H1 (cell line): ENCODE results near the gene CFLAR. TPM values are rescaled to one million over a fixed set of nuclear protein-coding genes. Genes with fewer than 3 reads are reported as not detected.

Source experiments
- CTCF ChIA-PET: fragments of 300-600 bp; sonication (Branson Sonifier 250); formaldehyde crosslinking; loops from one replicate; lab custom pipeline; 2021; ENCODE audit not compliant: partially characterized antibody; lab: Charles Lee
- POLR2A ChIA-PET: fragments of 300-600 bp; sonication (Branson Sonifier 250); formaldehyde crosslinking; loops from one replicate; lab custom pipeline; 2021; ENCODE audit warnings: inconsistent platforms; ENCODE audit not compliant: partially characterized antibody; lab: Charles Lee
- DNase-seq, 2 experiments: peaks; one replicate each; pipeline versions ENCODE4 v3.0.0 to v3.0.0-alpha.2; 2010 to 2022; ENCODE audit warnings: low spot score in 2 of 2, low read depth in 1 of 2, mixed read lengths in 1 of 2
- FAIRE-seq: peaks from 2 replicates; lab custom pipeline; 2011; peaks lifted over from hg19 to GRCh38; lab: Jason Lieb, UNC
- H2AFZ ChIP-seq: 2 replicates; pipeline ENCODE4 v1.8.1; 2012; ENCODE audit warnings: low read length, inconsistent platforms
- H2AK5ac ChIP-seq: 2 replicates; pipeline ENCODE4 v1.6.1; 2013; ENCODE audit warnings: low read depth, low read length
- H2BK120ac ChIP-seq: replicated peaks from 2 replicates; pipeline ENCODE3; 2013; ENCODE audit warnings: low read depth, low read length, inconsistent platforms
- H2BK12ac ChIP-seq: 2 replicates; pipeline ENCODE4 v1.6.1; 2013; ENCODE audit warnings: low read depth, low read length
- H2BK15ac ChIP-seq: 2 replicates; pipeline ENCODE4 v1.6.1; 2013; ENCODE audit warnings: low read length
- H2BK20ac ChIP-seq: 2 replicates; pipeline ENCODE4 v1.6.1; 2013; ENCODE audit warnings: low read length
- H2BK5ac ChIP-seq: 2 replicates; pipeline ENCODE4 v1.6.1; 2013; ENCODE audit warnings: low read depth, low read length
- H3K14ac ChIP-seq: 2 replicates; pipeline ENCODE4 v1.6.1; 2013; ENCODE audit warnings: inconsistent platforms; ENCODE audit not compliant: insufficient read length
- H3K18ac ChIP-seq: 2 replicates; pipeline ENCODE4 v1.6.1; 2013; ENCODE audit warnings: low read length; ENCODE audit errors: extremely low read depth
- H3K23ac ChIP-seq: 2 replicates; pipeline ENCODE4 v1.6.1; 2013; ENCODE audit warnings: inconsistent platforms; ENCODE audit not compliant: insufficient read length
- H3K23me2 ChIP-seq: 2 replicates; pipeline ENCODE4 v1.6.1; 2013; ENCODE audit warnings: low read depth, low read length
- H3K27ac ChIP-seq: 2 replicates; pipeline ENCODE4 v1.6.1; 2011; ENCODE audit warnings: low read depth, low read length, inconsistent platforms
- H3K27me3 ChIP-seq, 4 experiments: replicated peaks in 1 of 4; 1 replicate in 1 of 4; 2 replicates in 3 of 4; pipeline versions ENCODE4 v1.6.1 to v1.8.1; 2011 to 2013; ENCODE audit warnings: low read length in 3 of 4, mild to moderate bottlenecking in 3 of 4, inconsistent platforms in 2 of 4, mixed read lengths in 2 of 4, moderate library complexity in 1 of 4; ENCODE audit not compliant: control insufficient read depth in 3 of 4, insufficient read depth in 3 of 4; ENCODE audit errors: extremely low read depth in 1 of 4
- H3K36me3 ChIP-seq, 4 experiments: 2 replicates each; pipeline versions ENCODE4 v1.6.1 to v1.8.1; 2011 to 2013; ENCODE audit warnings: mild to moderate bottlenecking in 4 of 4, low read length in 3 of 4, moderate library complexity in 2 of 4, control low read depth in 1 of 4, inconsistent platforms in 1 of 4; ENCODE audit not compliant: insufficient read depth in 4 of 4, control insufficient read depth in 2 of 4
- H3K4ac ChIP-seq: replicated peaks from 2 replicates; pipeline ENCODE3; 2013; ENCODE audit warnings: low read length, low read depth, mixed read lengths, inconsistent platforms; ENCODE audit not compliant: insufficient read length
- H3K4me1 ChIP-seq, 4 experiments: replicated peaks in 1 of 4; 1 replicate in 1 of 4; 2 replicates in 3 of 4; pipeline versions ENCODE4 v1.6.1 to v1.8.1; 2011 to 2013; ENCODE audit warnings: low read length in 3 of 4, inconsistent platforms in 2 of 4, mixed read lengths in 1 of 4; ENCODE audit not compliant: insufficient read depth in 4 of 4, control insufficient read depth in 3 of 4
- H3K4me2 ChIP-seq, 2 experiments: 2 replicates each; pipeline versions ENCODE4 v1.6.1 to v1.8.1; 2011 to 2013; ENCODE audit warnings: low read depth in 2 of 2, low read length in 2 of 2, control low read depth in 1 of 2, inconsistent platforms in 1 of 2, mild to moderate bottlenecking in 1 of 2; ENCODE audit not compliant: insufficient read depth in 1 of 2
- H3K4me3 ChIP-seq, 4 experiments: fragments of 200-600, 300-600 bp in 1 of 4; sonication (generic), shearing (Covaris generic), sonication (Bioruptor Twin) in 1 of 4; 2 replicates each; pipeline versions ENCODE4 v1.5.1 to v1.8.1; 2011 to 2016; ENCODE audit warnings: low read length in 4 of 4, low read depth in 3 of 4, control low read depth in 2 of 4, inconsistent platforms in 2 of 4, mild to moderate bottlenecking in 2 of 4, mixed read lengths in 1 of 4, moderate library complexity in 1 of 4; ENCODE audit not compliant: insufficient read depth in 2 of 4; ENCODE audit errors: extremely low read depth in 1 of 4
- H3K56ac ChIP-seq: replicated peaks from 2 replicates; pipeline ENCODE3; 2013; ENCODE audit warnings: low read depth, mild to moderate bottlenecking, mixed read lengths, low read length, inconsistent platforms; ENCODE audit not compliant: insufficient read length
- H3K79me1 ChIP-seq: 2 replicates; pipeline ENCODE4 v1.6.1; 2013; ENCODE audit warnings: low read depth, low read length, control low read depth
- H3K79me2 ChIP-seq, 2 experiments: 2 replicates each; pipeline versions ENCODE4 v1.6.1 to v1.8.1; 2012 to 2013; ENCODE audit warnings: low read length in 2 of 2, mild to moderate bottlenecking in 2 of 2, inconsistent platforms in 1 of 2; ENCODE audit not compliant: insufficient read depth in 2 of 2, control insufficient read depth in 1 of 2
- H3K9ac ChIP-seq, 4 experiments: replicated peaks in 1 of 4; 1 replicate in 1 of 4; 2 replicates in 3 of 4; pipeline versions ENCODE4 v1.6.1 to v1.8.1; 2011 to 2013; ENCODE audit warnings: low read depth in 3 of 4, low read length in 3 of 4, control low read depth in 2 of 4, mild to moderate bottlenecking in 2 of 4, moderate library complexity in 2 of 4, inconsistent platforms in 1 of 4; ENCODE audit errors: extremely low read depth in 1 of 4
- H3K9me3 ChIP-seq, 2 experiments: 2 replicates each; pipeline versions ENCODE4 v1.6.1 to v1.8.1; 2012 to 2013; ENCODE audit warnings: mild to moderate bottlenecking in 2 of 2, moderate library complexity in 2 of 2, control low read depth in 1 of 2, inconsistent platforms in 1 of 2, low read depth in 1 of 2, low read length in 1 of 2, mixed read lengths in 1 of 2; ENCODE audit not compliant: insufficient read depth in 2 of 2
- H4K20me1 ChIP-seq, 2 experiments: replicated peaks in 1 of 2; 2 replicates each; pipeline versions ENCODE3 to v1.8.1; 2011 to 2013; ENCODE audit warnings: inconsistent platforms in 2 of 2, low read length in 2 of 2, mild to moderate bottlenecking in 1 of 2; ENCODE audit not compliant: insufficient read depth in 2 of 2, control insufficient read depth in 1 of 2
- H4K5ac ChIP-seq: 2 replicates; pipeline ENCODE4 v1.6.1; 2013; ENCODE audit warnings: low read length, low read depth, mixed read lengths, inconsistent platforms; ENCODE audit not compliant: insufficient read length
- H4K8ac ChIP-seq: 2 replicates; pipeline ENCODE4 v1.8.0; 2013; ENCODE audit warnings: mild to moderate bottlenecking, moderate library complexity, low read length, inconsistent platforms; ENCODE audit not compliant: insufficient read depth; ENCODE audit errors: extremely low read depth
- H4K91ac ChIP-seq: replicated peaks from 2 replicates; pipeline ENCODE3; 2013; ENCODE audit warnings: low read length, mixed read lengths, inconsistent platforms; ENCODE audit not compliant: insufficient read length
- ATF2 ChIP-seq: IDR thresholded peaks from 2 replicates; pipeline ENCODE4 v1.6.1; 2012; ENCODE audit warnings: low read length, inconsistent platforms
- CHD2 ChIP-seq: IDR thresholded peaks from 2 replicates; pipeline ENCODE4 v1.6.1; 2012; ENCODE audit warnings: low read length, improper control_type of control experiment
- E2F6 ChIP-seq: IDR thresholded peaks from 2 replicates; pipeline ENCODE4 v1.6.1; 2012; ENCODE audit warnings: inconsistent platforms
- JUN ChIP-seq: IDR thresholded peaks from 2 replicates; pipeline ENCODE4 v1.6.1; 2011; ENCODE audit warnings: low read depth, mild to moderate bottlenecking, improper control_type of control experiment, low read length
- JUND ChIP-seq: IDR thresholded peaks from 2 replicates; pipeline ENCODE4 v1.6.1; 2011; ENCODE audit warnings: mild to moderate bottlenecking, improper control_type of control experiment, low read length
- KDM5A ChIP-seq: fragments of 200-600 bp; IDR thresholded peaks from 2 replicates; pipeline ENCODE4 v1.7.1; 2012; ENCODE audit warnings: mild to moderate bottlenecking, low read length, inconsistent platforms, mixed read lengths
- MAX ChIP-seq: IDR thresholded peaks from 2 replicates; pipeline ENCODE4 v1.6.1; 2012; ENCODE audit warnings: inconsistent platforms
- SIRT6 ChIP-seq: IDR thresholded peaks from one replicate; pipeline ENCODE4 v1.7.1; 2012; ENCODE audit warnings: low read length, inconsistent platforms
- TAF7 ChIP-seq: optimal IDR thresholded peaks from 2 replicates; pipeline ENCODE3; 2011; ENCODE audit warnings: low read depth, mild to moderate bottlenecking, inconsistent platforms, low read length, moderate library complexity, borderline replicate concordance
- TCF12 ChIP-seq: IDR thresholded peaks from 2 replicates; pipeline ENCODE4 v1.6.1; 2011; ENCODE audit warnings: low read depth, mild to moderate bottlenecking, low read length
- WGBS, 2 experiments: shearing (Covaris generic) in 1 of 2; methylation state at CpG; one replicate each; pipeline versions ENCODE4 v1.1.6 to v1.1.7; 2013 to 2015; ENCODE audit warnings: low lambda C conversion rate in 2 of 2, mixed read lengths in 2 of 2, inconsistent platforms in 1 of 2, low coverage in 1 of 2, missing lambda C conversion rate in 1 of 2; ENCODE audit not compliant: insufficient replicate concordance in 2 of 2, insufficient coverage in 1 of 2, insufficient read length in 1 of 2; ENCODE audit errors: extremely low coverage in 1 of 2, missing lambda C conversion rate in 1 of 2; 5-methylcytosine and 5-hydroxymethylcytosine counted together
- polyA plus RNA-seq, 7 experiments: library from polyadenylated mRNA; depleted of rRNA in 3 of 7; stranded (reverse) in 5 of 7; unstranded in 2 of 7; fragments of >200 nt in 5 of 7; fragments of 200-250 nt in 2 of 7; gene quantifications; 1 replicate in 5 of 7; 2 replicates in 1 of 7; 4 replicates in 1 of 7; pipeline versions ENCODE4 v1.2.1 to v1.2.3, GENCODE V29; 2011 to 2013; ENCODE audit warnings: missing spikeins in 2 of 7, mixed read lengths in 2 of 7
- total RNA-seq: library from RNA; stranded (reverse); fragmentation: NEBNext Ultra II Directional; extraction: Animal tissue kit (Norgen Biotek cat#: 25700); gene quantifications from 2 replicates; pipeline ENCODE4 v1.2.1, GENCODE V29; 2021

The CFLAR gene
- total and polyA plus RNA-seq, 2 of the 8 experiments (the other 6 are each of a cell fraction or from before 2014, with no cell fraction given), result 1.1 to 3.9 TPM

- no peaks in the 10 kb centered on the region for H3K36me3 ChIP-seq
- DNase-seq, result no peak
- H4K20me1 ChIP-seq, result no peaks in the 10 kb centered on the region
- H2AFZ ChIP-seq, result no peak overlapping the region
- no peak overlapping the region for H3K14ac ChIP-seq
- H4K91ac ChIP-seq, result no peak overlapping the region
- no peaks in the 10 kb centered on the region for H3K79me2 ChIP-seq
- FAIRE-seq, result no peak
- ChIA-PET POLR2A (interaction anchor here (1.2 to 1.4 kb wide), 4 partner anchors 11 to 163 kb away, joined by 3 to 6 read pairs (median 4); partner anchors contain the start of genes CFLAR and ORC2), CTCF (interaction anchor here (0.9 to 2.0 kb wide), 5 partner anchors 9 to 163 kb away, joined by 3 to 9 read pairs (median 4); partner anchors contain the start of gene ORC2)
- H2AK5ac ChIP-seq, result no peak overlapping the region
- WGBS, 2 experiments, result 92% methylated on average over 9 of the region's 9 CpGs; no CpG with 5 or more reads in 1 of the 2 experiments
- no peak overlapping the region for H3K4ac ChIP-seq
- no peak overlapping the region for H2BK12ac ChIP-seq
- H3K4me3 ChIP-seq, result no peak overlapping the region
- H2BK20ac ChIP-seq, result no peak overlapping the region
- H3K79me1 ChIP-seq, result no peaks in the 10 kb centered on the region
- no peaks in the 10 kb centered on the region for H3K27me3 ChIP-seq
- no peak overlapping the region for H3K9ac ChIP-seq
- no peak overlapping the region for H4K8ac ChIP-seq
- H3K23ac ChIP-seq, result no peak overlapping the region
- H3K9me3 ChIP-seq, result no peaks in the 10 kb centered on the region
- no peak overlapping the region for H2BK15ac ChIP-seq
- no peak overlapping the region for H2BK120ac ChIP-seq
- H3K56ac ChIP-seq, result no peak overlapping the region
- no peak overlapping the region for H2BK5ac ChIP-seq
- no peak overlapping the region for H3K27ac ChIP-seq
- H3K4me1 ChIP-seq, result peaks cover 0 to 7% (median 2%) of the 10 kb centered on the region in 4 experiments; a peak in 4 of 7 replicates
- H3K4me2 ChIP-seq, result no peak overlapping the region
- H3K18ac ChIP-seq, result no peak overlapping the region
- H3K23me2 ChIP-seq, result no peaks in the 10 kb centered on the region
- H4K5ac ChIP-seq, result no peak overlapping the region
- TF ChIP-seq SIRT6 (no peak), TAF7 (no peak), KDM5A (no peak), JUND (no peak), ATF2 (no peak), JUN (no peak), MAX (no peak), TCF12 (no peak), CHD2 (no peak), E2F6 (no peak)
These were observed 10.6 kb downstream of the CFLAR start for GRCh38 chr2:201126308-201127151.
